ENCODE results near the gene CCDC61.

CCDC61 gene

GRCh38 chr19:46043519-46043918 lies 48.3 kb downstream of the CCDC61 start:
- no peak for DNase-seq

- DNase-seq, result no peak
Observed at GRCh38 chr19:46049597-46049996, 54.3 kb downstream of the CCDC61 start.

- no peak for DNase-seq
Observed at GRCh38 chr19:46052896-46053295, 57.6 kb downstream of the CCDC61 start.

GRCh38 chr19:46056536-46056935 lies 61.3 kb downstream of the CCDC61 start:
- DNase-seq, result no peak

GRCh38 chr19:46058778-46059177 lies 63.5 kb downstream of the CCDC61 start:
- DNase-seq, result no peak

- no peak for DNase-seq
Observed at GRCh38 chr19:46060012-46060411, 64.7 kb downstream of the CCDC61 start.

- no peak for DNase-seq
Observed at GRCh38 chr19:46063201-46063600, 67.9 kb downstream of the CCDC61 start.

- no peak for DNase-seq
Observed at GRCh38 chr19:46065486-46066071, 70.3 kb downstream of the CCDC61 start.

GRCh38 chr19:46066471-46066870 lies 71.2 kb downstream of the CCDC61 start:
- DNase-seq, result no peak

GRCh38 chr19:46067691-46068090 lies 72.4 kb downstream of the CCDC61 start:
- DNase-seq, result no peak
